ENCODE results near the gene ALPL.

Gene ALPL

GRCh38 chr1:21537511-21537931 is 28.3 kb downstream of the ALPL start:
- no peak for TF ChIP-seq ZEB2 (tag by site-specific recombination; IDR thresholded peaks at IDR 0.05)
- peak; percentile 72 for TF ChIP-seq ZIC2 (tag by site-specific recombination; IDR thresholded peaks at IDR 0.05)
- no peaks in the 10 kb centered on the region for H3K36me3 ChIP-seq (ENCODE audit: control insufficient read depth in 2 of 2, insufficient read depth in 1 of 2, low read length in 2 of 2)
- ChIA-PET POLR2A (interaction anchor here (0.6 kb wide), 1 partner anchor 119 kb away, joined by 3 read pairs; no protein-coding TSS in a partner anchor), CTCF (interaction anchor here (0.6 to 3.2 kb wide), 5 partner anchors 19 to 203 kb away, joined by 3 to 14 read pairs (median 3); no protein-coding TSS in a partner anchor)
- H3K4me1 ChIP-seq (ENCODE audit: control insufficient read depth, insufficient read depth, low read length): no peaks in the 10 kb centered on the region
- no peaks in the 10 kb centered on the region for H3K9me3 ChIP-seq (ENCODE audit: control insufficient read depth, insufficient read depth, low read depth, low read length)
- H3K4me3 ChIP-seq (ENCODE audit: low read depth, low read length): no peak overlapping the region
- H3K27ac ChIP-seq (ENCODE audit: extremely low read depth, low read depth, low read length): no peak overlapping the region

- Histone ChIP-seq H3K9me3 (ENCODE audit: control insufficient read depth, insufficient read depth, low read depth, low read length) (no peaks in the 10 kb centered on the region), H3K4me1 (ENCODE audit: control insufficient read depth, insufficient read depth, low read length) (no peaks in the 10 kb centered on the region), H3K36me3 (ENCODE audit: control insufficient read depth in 2 of 2, insufficient read depth in 1 of 2, low read length in 2 of 2) (no peaks in the 10 kb centered on the region), H3K27ac (ENCODE audit: extremely low read depth, low read depth, low read length) (no peak overlapping the region), H3K4me3 (ENCODE audit: low read depth, low read length) (no peak overlapping the region)
- no peak for TF ChIP-seq RBAK (tag by site-specific recombination; IDR thresholded peaks at IDR 0.05)
- TF ChIP-seq ZNF585B (tag by site-specific recombination; IDR thresholded peaks at IDR 0.05): no peak
- no peak for TF ChIP-seq FEZF1 (tag by site-specific recombination; IDR thresholded peaks at IDR 0.05)
- no peak for TF ChIP-seq ZNF138 (tag by site-specific recombination; IDR thresholded peaks at IDR 0.05; ENCODE audit: borderline replicate concordance)
- TF ChIP-seq ZFP3 (tag by site-specific recombination; IDR thresholded peaks at IDR 0.05; ENCODE audit: low read depth): no peak
- TF ChIP-seq OVOL3 (tag by site-specific recombination; IDR thresholded peaks at IDR 0.05): no peak
- no peak for TF ChIP-seq ZNF600 (tag by site-specific recombination; IDR thresholded peaks at IDR 0.05)
- no peak for TF ChIP-seq MZF1 (tag by site-specific recombination; IDR thresholded peaks at IDR 0.05; ENCODE audit: borderline replicate concordance)
- no peak for TF ChIP-seq ZNF561 (tag by site-specific recombination; IDR thresholded peaks at IDR 0.05; ENCODE audit: borderline replicate concordance)
- ChIA-PET CTCF (interaction anchor here (0.8 to 3.2 kb wide), 2 partner anchors 26 to 168 kb away, joined by 3 to 14 read pairs; no protein-coding TSS in a partner anchor), POLR2A (interaction anchor here (0.6 kb wide), 1 partner anchor 118 kb away, joined by 3 read pairs; no protein-coding TSS in a partner anchor)
Measured at GRCh38 chr1:21537932-21538630, 28.9 kb downstream of the ALPL start.

- H3K9me3 ChIP-seq (ENCODE audit: control insufficient read depth, insufficient read depth, low read depth, low read length): no peaks in the 10 kb centered on the region
- no peaks in the 10 kb centered on the region for H3K4me1 ChIP-seq (ENCODE audit: control insufficient read depth, insufficient read depth, low read length)
- no peak overlapping the region for H3K27ac ChIP-seq (ENCODE audit: extremely low read depth, low read depth, low read length)
- H3K4me3 ChIP-seq (ENCODE audit: low read depth, low read length): no peak overlapping the region
- TF ChIP-seq SETDB1 (IDR thresholded peaks at IDR 0.05; ENCODE audit: insufficient read length, low read length): no peak
- TF ChIP-seq ZFP69B (tag by site-specific recombination; IDR thresholded peaks at IDR 0.05): no peak
- peak; percentile 82 for TF ChIP-seq ZIC2 (tag by site-specific recombination; IDR thresholded peaks at IDR 0.05)
- TF ChIP-seq ZNF449 (tag by site-specific recombination; IDR thresholded peaks at IDR 0.05): no peak
- TF ChIP-seq ZSCAN16 (tag by site-specific recombination; IDR thresholded peaks at IDR 0.05): 0 out of 2 replicates have a peak, but pooled peaks have one; percentile 37
- no peak for TF ChIP-seq ZNF530 (tag by site-specific recombination; IDR thresholded peaks at IDR 0.05; ENCODE audit: low read depth)
- 0 out of 2 replicates have a peak, but pooled peaks have one; percentile 32 for TF ChIP-seq CTCF (tag by site-specific recombination; IDR thresholded peaks at IDR 0.05)
- no peak for TF ChIP-seq ZNF560 (tag by site-specific recombination; IDR thresholded peaks at IDR 0.05; ENCODE audit: borderline replicate concordance)
- ChIA-PET POLR2A (no interaction called here), CTCF (interaction anchor here (0.7 to 2.7 kb wide), 5 partner anchors 9 to 1646 kb away, joined by 3 to 9 read pairs (median 4); no protein-coding TSS in a partner anchor)
- H3K36me3 ChIP-seq (ENCODE audit: control insufficient read depth in 2 of 2, insufficient read depth in 1 of 2, low read length in 2 of 2): no peaks in the 10 kb centered on the region
Measured at GRCh38 chr1:21539933-21540332, 30.7 kb downstream of the ALPL start.
